M059J (cell line): ENCODE results near the gene CCDC85C. TPM values are rescaled to one million over a fixed set of nuclear protein-coding genes. Genes with fewer than 3 reads are reported as not detected.
A peak's percentile ranks its signal among the peaks of the same experiment; 100 is the strongest.
"Not testable (repeated sequence)": the region's sequence is repeated elsewhere in the genome, so short reads cannot be mapped to it uniquely, and the experiment has no call there.

ENCODE experiments used
- DNase-seq: peaks from one replicate; pipeline ENCODE4 v3.0.0-alpha.2; 2012; ENCODE audit warnings: low read depth
- total RNA-seq: library from RNA; depleted of rRNA; stranded (reverse); fragments of >200 nt; shearing (Covaris generic); gene quantifications from 2 replicates; pipeline ENCODE4 v1.2.3, GENCODE V29; 2014; rRNA removed

The CCDC85C gene
- total RNA-seq: 12.8 and 16.2 TPM in 2 replicates

- DNase-seq: peak; percentile 46
Observed at GRCh38 chr14:99603471-99604277, at the start of gene CCDC85C. CCDC85C (minus strand) TSS chr14:99604207; CDS start chr14:99603959, 248 bp downstream.

- DNase-seq: no peak
Observed at GRCh38 chr14:99651953-99652746, 48.1 kb upstream of the CCDC85C start.

GRCh38 chr14:99650189-99650588 is 46.2 kb upstream of the CCDC85C start:
- no peak for DNase-seq

- DNase-seq: no peak
Observed at GRCh38 chr14:99649643-99650042, 45.6 kb upstream of the CCDC85C start.

- peak; percentile 43 for DNase-seq
Observed at GRCh38 chr14:99649219-99649618, 45.2 kb upstream of the CCDC85C start.

- no peak for DNase-seq
Observed at GRCh38 chr14:99648027-99648784, 44.2 kb upstream of the CCDC85C start.

GRCh38 chr14:99647411-99647810 is 43.4 kb upstream of the CCDC85C start:
- DNase-seq: peak; percentile 16

- no peak for DNase-seq
Observed at GRCh38 chr14:99645545-99646505, 41.8 kb upstream of the CCDC85C start.

- no peak for DNase-seq
Observed at GRCh38 chr14:99644723-99645544, 40.9 kb upstream of the CCDC85C start, which contains the start of gene HHIPL1. HHIPL1 (plus strand) TSS chr14:99645129; CDS start chr14:99645208, 79 bp downstream.

- no peak for DNase-seq
Observed at GRCh38 chr14:99644035-99644587, 40.1 kb upstream of the CCDC85C start.

- no peak for DNase-seq
Observed at GRCh38 chr14:99643343-99643742, 39.3 kb upstream of the CCDC85C start.

- not testable (repeated sequence) for DNase-seq
Observed at GRCh38 chr14:99642771-99643170, 38.8 kb upstream of the CCDC85C start.

- DNase-seq: no peak
Observed at GRCh38 chr14:99637624-99638023, 33.6 kb upstream of the CCDC85C start.

- DNase-seq: no peak
Observed at GRCh38 chr14:99636487-99636886, 32.5 kb upstream of the CCDC85C start.

GRCh38 chr14:99635116-99635515 is 31.1 kb upstream of the CCDC85C start:
- no peak for DNase-seq

GRCh38 chr14:99634443-99634842 is 30.4 kb upstream of the CCDC85C start:
- DNase-seq: no peak

GRCh38 chr14:99633918-99634317 is 29.9 kb upstream of the CCDC85C start:
- no peak for DNase-seq

GRCh38 chr14:99633141-99633540 is 29.1 kb upstream of the CCDC85C start:
- no peak for DNase-seq

- no peak for DNase-seq
Observed at GRCh38 chr14:99632410-99633035, 28.5 kb upstream of the CCDC85C start.
